IMR-90 (cell line): ENCODE data around the gene RGS9BP. TPM values are rescaled to one million over a fixed set of nuclear protein-coding genes. Genes with fewer than 3 reads are reported as not detected.

Experiments used
- ATAC-seq: fragments of 200-7000 bp; cut with Tn5 transposase; 2 replicates; pipeline ENCODE4 v1.9.1; 2020; ENCODE audit warnings: low read depth, mild to moderate bottlenecking, moderate library complexity
- BruUV-seq: library from RNA; stranded (reverse); fragments of 400-500 nt; replicated peaks from 2 replicates; lab custom pipeline; 2021; lab: Mats Ljungman, UMichigan
- CTCF ChIA-PET: fragments of 300-600 bp; formaldehyde crosslinking; extraction: SDS; loops from one replicate; lab custom pipeline; 2021; ENCODE audit warnings: antibody characterized with exemption; lab: Yijun Ruan, JAX
- POLR2A ChIA-PET: fragments of 300-600 bp; sonication (Branson Sonifier 250); formaldehyde crosslinking; loops from one replicate; lab custom pipeline; 2022; ENCODE audit warnings: antibody characterized with exemption; ENCODE audit not compliant: unreplicated experiment; lab: Charles Lee
- DNase-seq: peaks from one replicate; pipeline ENCODE4 v3.0.0; 2013
- H2AFZ ChIP-seq: replicated peaks from 2 replicates; pipeline ENCODE3; 2013; ENCODE audit warnings: low read length, mild to moderate bottlenecking; ENCODE audit not compliant: poor library complexity
- H2AK5ac ChIP-seq: 2 replicates; pipeline ENCODE4 v1.6.1; 2013; ENCODE audit warnings: low read depth, low read length, inconsistent platforms
- H2AK9ac ChIP-seq: replicated peaks from 2 replicates; pipeline ENCODE3; 2013; ENCODE audit warnings: mild to moderate bottlenecking, low read depth, low read length, moderate library complexity; ENCODE audit not compliant: poor library complexity
- H2BK120ac ChIP-seq: 2 replicates; pipeline ENCODE4 v1.6.1; 2013; ENCODE audit warnings: low read depth, low read length, inconsistent platforms
- H2BK15ac ChIP-seq: 3 replicates; pipeline ENCODE4 v1.6.1; 2013; ENCODE audit warnings: low read depth, low read length, inconsistent platforms
- H2BK20ac ChIP-seq: 2 replicates; pipeline ENCODE4 v1.6.1; 2013; ENCODE audit warnings: low read depth, mild to moderate bottlenecking, inconsistent platforms, low read length, moderate library complexity
- H2BK5ac ChIP-seq: 2 replicates; pipeline ENCODE4 v1.6.1; 2013; ENCODE audit warnings: mild to moderate bottlenecking, low read depth, low read length, inconsistent platforms; ENCODE audit not compliant: poor library complexity, severe bottlenecking
- H3K14ac ChIP-seq: replicated peaks from 2 replicates; pipeline ENCODE4 v1.6.1; 2013; ENCODE audit warnings: low read depth, low read length, inconsistent platforms
- H3K18ac ChIP-seq: 2 replicates; pipeline ENCODE4 v1.6.1; 2013; ENCODE audit warnings: low read depth, low read length, control low read depth
- H3K23ac ChIP-seq: 2 replicates; pipeline ENCODE4 v1.6.1; 2013; ENCODE audit warnings: low read depth, low read length, inconsistent platforms
- H3K27ac ChIP-seq: 2 replicates; pipeline ENCODE4 v1.5.1; 2013; ENCODE audit warnings: mild to moderate bottlenecking, control low read depth, low read length; ENCODE audit not compliant: insufficient read depth
- H3K27me3 ChIP-seq: 2 replicates; pipeline ENCODE4 v1.6.1; 2013; ENCODE audit warnings: low read length; ENCODE audit not compliant: control insufficient read depth, insufficient read depth
- H3K36me3 ChIP-seq: 2 replicates; pipeline ENCODE4 v1.6.1; 2013; ENCODE audit warnings: low read length, mixed read lengths; ENCODE audit not compliant: control insufficient read depth, insufficient read depth
- H3K4ac ChIP-seq: 2 replicates; pipeline ENCODE4 v1.6.1; 2013; ENCODE audit warnings: low read depth, low read length, inconsistent platforms
- H3K4me1 ChIP-seq: 2 replicates; pipeline ENCODE4 v1.6.1; 2013; ENCODE audit warnings: low read length, mixed read lengths; ENCODE audit not compliant: control insufficient read depth, insufficient read depth
- H3K4me2 ChIP-seq: 2 replicates; pipeline ENCODE4 v1.6.1; 2013; ENCODE audit warnings: low read depth, mild to moderate bottlenecking, control low read depth, low read length, moderate library complexity
- H3K4me3 ChIP-seq: 2 replicates; pipeline ENCODE4 v1.5.1; 2013; ENCODE audit warnings: low read depth, mild to moderate bottlenecking, control low read depth, low read length, moderate library complexity; ENCODE audit not compliant: insufficient read depth
- H3K56ac ChIP-seq: 2 replicates; pipeline ENCODE4 v1.6.1; 2013; ENCODE audit warnings: low read length, inconsistent platforms; ENCODE audit not compliant: insufficient read depth; ENCODE audit errors: extremely low read depth
- H3K79me1 ChIP-seq, 2 experiments: 2 replicates each; pipeline ENCODE4 v1.6.1; 2013; ENCODE audit warnings: low read length in 2 of 2, inconsistent platforms in 1 of 2, low read depth in 1 of 2
- H3K9ac ChIP-seq: 2 replicates; pipeline ENCODE4 v1.6.1; 2013; ENCODE audit warnings: low read depth, low read length, control low read depth
- H3K9me1 ChIP-seq: 2 replicates; pipeline ENCODE4 v1.6.1; 2013; ENCODE audit warnings: low read length, inconsistent platforms; ENCODE audit not compliant: insufficient read depth
- H3K9me3 ChIP-seq: 2 replicates; pipeline ENCODE4 v1.6.1; 2013; ENCODE audit warnings: low read length; ENCODE audit not compliant: control insufficient read depth, insufficient read depth
- H4K20me1 ChIP-seq: 2 replicates; pipeline ENCODE4 v1.6.1; 2013; ENCODE audit warnings: low read length, inconsistent platforms; ENCODE audit not compliant: insufficient read depth
- H4K5ac ChIP-seq: 2 replicates; pipeline ENCODE4 v1.6.1; 2013; ENCODE audit warnings: mild to moderate bottlenecking, low read depth, low read length, control low read depth
- H4K8ac ChIP-seq, 2 experiments: 2 replicates each; pipeline ENCODE4 v1.6.1; 2013; ENCODE audit warnings: low read depth in 2 of 2, low read length in 2 of 2, control low read depth in 1 of 2, inconsistent platforms in 1 of 2
- H4K91ac ChIP-seq: 2 replicates; pipeline ENCODE4 v1.6.1; 2013; ENCODE audit warnings: low read depth, low read length, inconsistent platforms; ENCODE audit not compliant: insufficient read depth
- BHLHE40 ChIP-seq: fragments of 150-350 bp; IDR thresholded peaks from 2 replicates; pipeline ENCODE4 v1.6.1; 2016; ENCODE audit warnings: mild to moderate bottlenecking, low read depth, low read length
- MAZ ChIP-seq: IDR thresholded peaks from 2 replicates; pipeline ENCODE4 v1.6.1; 2012; ENCODE audit warnings: low read depth, mild to moderate bottlenecking, low read length, improper control_type of control experiment, moderate library complexity, borderline replicate concordance
- POLR2A ChIP-seq: IDR thresholded peaks from 2 replicates; pipeline ENCODE4 v1.6.1; 2012; ENCODE audit warnings: mild to moderate bottlenecking, low read depth, low read length
- SMC3 ChIP-seq: fragments of 150-350 bp; IDR thresholded peaks from 2 replicates; pipeline ENCODE4 v1.6.1; 2016; ENCODE audit warnings: low read depth, mild to moderate bottlenecking, antibody characterized with exemption, low read length, moderate library complexity
- WGBS, 2 experiments: methylation state at CpG; one replicate each; pipeline versions ENCODE4 v1.1.5 to v1.1.7; 2013; ENCODE audit warnings: missing lambda C conversion rate in 2 of 2; ENCODE audit not compliant: insufficient read length in 1 of 2; ENCODE audit errors: extremely low coverage in 2 of 2; 5-methylcytosine and 5-hydroxymethylcytosine counted together
- dilution Hi-C: fragments of 300-500 bp; cut with HindIII; formaldehyde crosslinking; loops from one replicate; pipeline ENCODE4 v1.14.3; 2018; ENCODE audit warnings: low sequenced_read_pairs; ENCODE audit not compliant: unreplicated experiment
- in situ Hi-C: fragments of 300-500 bp; cut with MboI; formaldehyde crosslinking; loops from 3 replicates; pipeline ENCODE4 v1.14.3; 2019; ENCODE audit warnings: low sequenced_read_pairs, inconsistent platforms, mixed read lengths
- intact Hi-C: fragments of 100-400 bp; cut with micrococcal nuclease; formaldehyde crosslinking; loops from 2 replicates; pipeline ENCODE4 v1.10.0; 2022
- polyA plus RNA-seq, 3 experiments: library from polyadenylated mRNA; depleted of rRNA; stranded (reverse); fragments of >200 nt; gene quantifications; 2 replicates each; pipeline ENCODE4 v1.2.3, GENCODE V29; 2012; ENCODE audit warnings: low replicate concordance in 1 of 3
- total RNA-seq: library from RNA; depleted of rRNA; stranded (reverse); fragments of >200 nt; gene quantifications from 2 replicates; pipeline ENCODE4 v1.2.3, GENCODE V29; 2012

The RGS9BP gene
- total and polyA plus RNA-seq, 2 of the 4 experiments (the other 2 are of a cell fraction): 0.03 to 0.18 TPM

GRCh38 chr19:32691291-32691951 lies 15.8 kb downstream of the RGS9BP start, which contains the start of gene NUDT19:
Gene NUDT19, plus strand, starts transcription at chr19:32691821. Its CDS starts 140 bp downstream, at chr19:32691961.
- Histone ChIP-seq H3K4me3 (peak within 1 kb of the TSS; percentile 65), H3K56ac (0 out of 2 replicates have a peak within 1 kb of the TSS, but pooled peaks have one; percentile 11), H3K4me1 (peaks cover 9% of the 10 kb centered on the region), H3K18ac (no peak within 1 kb of the TSS; the same call in 1 of the 2 replicates), H3K4me2 (peak within 1 kb of the TSS; percentile 93), H3K23ac (peak within 1 kb of the TSS; percentile 78; the same call in 1 of the 2 replicates), H4K91ac (peak within 1 kb of the TSS; percentile 68), H3K79me1 (peaks cover 10 to 32% of the 10 kb centered on the region in 2 experiments), H2BK120ac (0 out of 2 replicates have a peak within 1 kb of the TSS, but pooled peaks have one; percentile 4), H2AFZ (peak within 1 kb of the TSS; percentile 95), H4K8ac (peak within 1 kb of the TSS; percentile 69 to 84), H3K9ac (peak within 1 kb of the TSS; percentile 62), H3K9me1 (peaks cover 3% of the 10 kb centered on the region; the same call in 1 of the 2 replicates), H3K27ac (peak within 1 kb of the TSS; percentile 80), H2AK5ac (peak within 1 kb of the TSS; percentile 0), H3K14ac (peak within 1 kb of the TSS; percentile 81), H3K27me3 (no peaks in the 10 kb centered on the region), H4K20me1 (no peaks in the 10 kb centered on the region; the same call in 1 of the 2 replicates), H3K36me3 (peaks cover 3% of the 10 kb centered on the region; the same call in 1 of the 2 replicates), H2BK20ac (no peak within 1 kb of the TSS), H2BK15ac (no peak within 1 kb of the TSS), H3K9me3 (no peaks in the 10 kb centered on the region; the same call in 1 of the 2 replicates), H2BK5ac (peak within 1 kb of the TSS; percentile 63), H4K5ac (peak within 1 kb of the TSS; percentile 58), H3K4ac (peak within 1 kb of the TSS; percentile 75), H2AK9ac (peak within 1 kb of the TSS; percentile 95)
- WGBS, 2 experiments: 0% methylated on average over 7 of the region's 32 CpGs; no CpG with 5 or more reads in 1 of the 2 experiments
- BruUV-seq: no TSS peak
- DNase-seq (peak; percentile 73), ATAC-seq (peak; percentile 95)
- ChIA-PET POLR2A (interaction anchor here (0.6 kb wide), 1 partner anchor 48 kb away, joined by 3 read pairs; no protein-coding TSS in a partner anchor), CTCF (interaction anchor here (0.7 to 1.3 kb wide), 3 partner anchors 13 to 233 kb away, joined by 4 to 5 read pairs (median 4); no protein-coding TSS in a partner anchor)
- dilution Hi-C loops: no loop called here
- intact Hi-C loops: loop anchor here (5.0 kb wide), 1 partner anchor 281 kb away; the partner anchor contains the start of genes CEP89 and FAAP24
- in situ Hi-C loops: no loop called here
- TF ChIP-seq MAZ (peak; percentile 70; the same call in 1 of the 2 replicates), POLR2A (peak; percentile 53; the same call in 1 of the 2 replicates), BHLHE40 (peak; percentile 4; the same call in 1 of the 2 replicates), SMC3 (no peak)
